GM19324 (cell line): ENCODE measurements around the gene KRTAP22-1.

Experiments
- ATAC-seq: cut with Tn5 transposase; IDR thresholded peaks from one replicate; pipeline ENCODE4 v1.9.1; 2021; ENCODE audit warnings: mild to moderate bottlenecking, moderate library complexity; ENCODE audit not compliant: unreplicated experiment, low FRiP score

KRTAP22-1 gene

GRCh38 chr21:30600787-30601186 is at the start of gene KRTAP22-1:
TSS of gene KRTAP22-1 (plus strand) at chr21:30601087.
- ATAC-seq: no peak

DNA sequence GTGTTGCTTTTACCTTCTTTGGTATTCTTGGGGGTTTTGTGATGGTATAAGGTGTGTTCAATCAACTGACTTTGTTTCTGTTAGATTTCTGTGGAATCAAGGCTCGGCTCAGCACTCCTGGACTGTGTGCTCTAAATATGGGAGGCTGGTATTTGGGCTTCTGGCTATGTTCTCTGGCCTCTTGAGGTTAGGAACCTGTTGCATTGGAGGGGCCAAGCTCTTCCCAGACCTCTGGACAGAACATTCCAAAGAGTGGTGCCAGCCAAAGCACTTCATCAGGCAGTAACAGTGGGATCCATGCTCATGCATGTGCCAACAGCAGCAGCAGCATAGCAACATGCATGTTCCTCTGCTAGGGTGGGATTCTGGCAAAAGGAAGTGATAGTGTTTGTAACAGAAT is 48.1 kb upstream of the KRTAP22-1 start:
- no peak for ATAC-seq

DNA sequence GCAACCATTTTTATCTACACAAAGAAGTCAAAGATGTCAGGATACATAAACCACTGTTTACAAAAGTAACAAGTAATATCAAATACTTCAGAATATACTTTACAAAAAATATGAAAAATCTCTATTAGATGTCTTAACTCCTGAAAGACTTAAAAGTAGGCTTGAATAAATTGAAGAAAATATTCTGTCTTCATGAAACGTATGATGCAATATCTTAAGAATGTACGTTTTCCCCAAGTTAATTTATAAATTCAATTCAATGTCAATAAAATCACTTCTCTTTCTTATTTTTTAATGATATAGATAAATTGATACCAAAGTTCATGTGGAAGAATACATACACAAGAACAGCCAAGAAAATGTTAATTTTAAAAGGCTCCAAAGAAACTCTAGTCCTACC is 45.8 kb upstream of the KRTAP22-1 start:
- no peak for ATAC-seq

DNA sequence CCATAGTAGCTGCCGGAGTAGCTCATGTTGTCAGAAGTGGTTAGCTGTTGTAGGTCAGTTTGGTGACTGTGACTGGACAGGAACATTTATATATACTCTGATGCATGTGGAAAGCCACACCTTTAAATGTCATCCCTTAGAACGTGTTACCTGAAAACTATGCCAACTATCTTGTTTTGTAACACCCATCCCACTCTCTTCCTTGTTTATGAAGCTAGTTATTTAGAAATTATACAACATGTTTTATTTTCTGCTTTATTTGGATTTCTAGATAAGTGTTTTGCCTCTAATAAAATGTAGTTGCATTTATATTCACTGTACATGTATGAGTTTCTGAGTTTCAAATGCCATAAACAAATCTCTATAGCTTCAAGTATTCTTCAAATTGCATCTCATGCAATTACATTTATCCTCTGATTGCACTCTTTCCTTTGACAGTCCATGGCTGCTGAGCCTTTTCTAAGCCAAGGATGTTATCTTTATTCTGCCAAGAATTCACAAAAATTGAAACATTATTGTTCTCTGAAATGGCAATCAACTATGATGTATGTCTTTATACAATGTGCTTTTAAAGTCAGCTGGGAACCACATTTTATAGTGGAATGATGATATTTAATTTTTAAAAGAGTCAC is 39.5 kb upstream of the KRTAP22-1 start, which contains the start of gene KRTAP19-7:
Gene KRTAP19-7 (minus strand): TSS at position 51 of the 632 bp plus-strand sequence. CDS start 25 bp downstream, at position 26.
- no peak for ATAC-seq

- no peak for ATAC-seq
Measured at GRCh38 chr21:30561957-30562356, 38.9 kb upstream of the KRTAP22-1 start.

- ATAC-seq: no peak
Measured at GRCh38 chr21:30563072-30563471, 37.8 kb upstream of the KRTAP22-1 start.

DNA sequence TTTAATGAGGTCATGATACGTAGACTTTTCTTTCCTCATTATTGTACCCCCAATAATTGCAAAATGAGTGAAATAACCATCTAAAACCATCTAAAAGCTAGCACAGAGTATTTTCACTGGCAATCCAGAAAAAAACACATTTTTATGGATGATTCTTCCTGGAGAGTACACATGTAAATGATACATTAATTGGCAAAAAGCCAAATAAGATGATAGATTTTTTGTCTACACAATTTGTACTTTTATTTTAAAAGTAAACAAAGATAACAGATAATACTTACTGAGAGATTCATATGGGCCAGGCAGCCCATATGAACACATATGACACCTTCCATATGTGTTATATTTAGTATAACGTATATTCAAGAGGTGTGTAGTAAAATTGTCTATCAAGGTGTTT is 37.3 kb upstream of the KRTAP22-1 start:
- no peak for ATAC-seq

GRCh38 chr21:30567617-30568016 is 33.3 kb upstream of the KRTAP22-1 start:
- no peak for ATAC-seq

- no peak for ATAC-seq
Measured at GRCh38 chr21:30577766-30578165, 23.1 kb upstream of the KRTAP22-1 start.

DNA sequence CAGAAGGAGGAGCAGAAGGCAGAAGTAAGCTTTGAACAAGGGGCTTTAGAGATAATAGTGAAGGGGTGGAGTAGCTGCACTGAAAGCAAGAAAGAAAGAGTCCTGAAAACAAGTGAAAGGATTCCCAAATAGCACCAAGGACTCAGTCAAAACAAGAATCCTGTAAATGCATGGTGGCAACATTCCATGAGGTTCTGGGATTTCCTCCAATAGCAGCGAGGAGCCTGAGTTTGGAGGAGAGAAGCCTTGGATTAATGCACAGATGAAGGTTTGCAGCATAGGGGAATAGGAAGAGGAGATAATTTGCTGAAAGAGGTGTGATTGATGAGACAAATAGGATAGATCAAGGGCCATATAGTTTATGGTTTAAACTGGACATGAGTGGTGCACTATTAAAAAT is 21.5 kb upstream of the KRTAP22-1 start:
- no peak for ATAC-seq

DNA sequence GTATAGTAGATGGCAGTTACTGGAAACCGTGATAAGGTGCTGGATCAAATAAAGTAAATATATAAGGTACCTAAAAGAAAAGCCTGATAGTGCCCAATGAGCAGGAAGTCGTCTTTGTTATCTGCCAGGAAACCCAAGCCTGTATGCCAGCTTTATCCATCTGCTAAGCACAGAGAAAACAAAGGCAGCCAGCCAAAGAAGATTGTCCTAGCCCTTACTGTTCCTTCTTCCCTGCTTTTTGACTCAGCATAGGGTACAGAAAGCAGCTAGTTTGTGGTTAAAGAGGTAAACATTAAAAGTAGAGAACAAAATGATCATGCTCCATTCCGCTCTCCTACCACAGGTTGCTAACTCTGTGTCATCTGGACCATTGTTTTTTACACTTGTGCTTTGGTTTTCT is 20.8 kb upstream of the KRTAP22-1 start:
- ATAC-seq: no peak

- no peak for ATAC-seq
Measured at GRCh38 chr21:30582870-30583269, 18.0 kb upstream of the KRTAP22-1 start.

- no peak for ATAC-seq
Measured at GRCh38 chr21:30590297-30590696, 10.6 kb upstream of the KRTAP22-1 start, which contains the start of gene KRTAP22-2. TSS of gene KRTAP22-2 (minus strand) at chr21:30590397.

DNA sequence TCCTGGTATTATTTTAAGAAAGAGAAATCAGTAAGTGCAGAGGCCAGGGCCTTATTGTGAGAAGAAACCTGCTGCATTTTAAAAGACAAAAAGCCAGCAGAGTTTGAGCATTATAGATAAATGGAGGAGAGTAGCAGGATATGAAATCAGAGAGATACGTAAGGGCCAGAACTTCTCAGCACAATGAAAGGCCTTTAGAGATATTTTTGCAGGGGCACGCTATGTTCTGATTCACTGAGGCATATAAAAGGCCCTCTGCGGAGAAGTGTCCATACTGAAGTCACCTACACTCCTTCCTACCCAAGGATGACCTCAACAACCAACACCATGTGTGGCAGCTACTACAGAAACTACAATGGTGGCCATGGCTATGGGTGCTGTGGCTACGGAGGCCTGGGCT is 8.7 kb upstream of the KRTAP22-1 start, which contains the start of gene KRTAP6-3:
Gene KRTAP6-3 (plus strand): TSS at position 301 of the 400 bp plus-strand sequence. CDS start 6 bp downstream, at position 307.
- no peak for ATAC-seq

DNA sequence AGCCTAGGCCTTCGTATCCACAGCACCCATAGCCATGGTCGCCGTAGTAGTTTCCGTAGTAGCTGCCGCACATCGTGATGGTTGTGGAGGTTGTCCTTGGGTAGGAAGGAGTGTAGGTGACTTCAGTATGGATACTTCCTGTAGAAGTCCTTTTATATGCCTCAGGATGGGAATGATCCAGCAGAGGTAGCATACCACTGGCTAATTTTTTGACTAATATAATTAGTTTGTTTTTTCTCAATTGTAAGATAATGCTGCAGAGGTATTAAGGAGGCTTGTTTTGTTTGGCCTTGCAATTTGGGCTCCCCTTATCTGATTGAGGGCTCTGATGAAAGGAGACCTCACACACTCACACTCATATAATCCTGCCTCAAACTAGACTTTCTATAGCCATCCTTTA is 2.1 kb upstream of the KRTAP22-1 start, which contains the start of gene KRTAP6-2:
Gene KRTAP6-2 (minus strand): TSS at position 101 of the 400 bp plus-strand sequence. CDS start 28 bp downstream, at position 73.
- no peak for ATAC-seq

GRCh38 chr21:30605968-30606367 is 5.1 kb downstream of the KRTAP22-1 start:
- no peak for ATAC-seq

GRCh38 chr21:30612132-30612531 is 11.2 kb downstream of the KRTAP22-1 start:
- no peak for ATAC-seq

DNA sequence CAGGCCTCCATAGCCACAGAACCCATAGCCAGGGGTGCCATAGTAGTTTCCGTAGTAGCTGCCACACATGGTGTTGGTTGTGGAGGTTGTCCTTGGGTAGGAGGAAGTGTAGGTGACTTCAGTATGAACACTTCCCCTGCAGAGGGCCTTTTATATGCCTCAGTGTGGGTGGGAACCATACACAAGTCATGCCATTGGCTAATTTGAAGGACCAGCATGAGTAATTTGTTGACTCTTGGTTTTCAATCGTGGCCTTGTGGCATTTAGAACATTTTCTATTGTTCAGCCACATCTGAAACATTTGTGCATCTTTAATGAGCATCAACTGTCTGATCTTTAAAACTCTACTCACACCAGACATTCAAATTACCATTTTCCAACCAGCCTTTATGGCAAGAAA is 12.9 kb downstream of the KRTAP22-1 start, which contains the start of gene KRTAP6-1:
Gene KRTAP6-1 (minus strand): TSS at position 95 of the 400 bp plus-strand sequence. CDS start 26 bp downstream, at position 69.
- ATAC-seq: no peak

DNA sequence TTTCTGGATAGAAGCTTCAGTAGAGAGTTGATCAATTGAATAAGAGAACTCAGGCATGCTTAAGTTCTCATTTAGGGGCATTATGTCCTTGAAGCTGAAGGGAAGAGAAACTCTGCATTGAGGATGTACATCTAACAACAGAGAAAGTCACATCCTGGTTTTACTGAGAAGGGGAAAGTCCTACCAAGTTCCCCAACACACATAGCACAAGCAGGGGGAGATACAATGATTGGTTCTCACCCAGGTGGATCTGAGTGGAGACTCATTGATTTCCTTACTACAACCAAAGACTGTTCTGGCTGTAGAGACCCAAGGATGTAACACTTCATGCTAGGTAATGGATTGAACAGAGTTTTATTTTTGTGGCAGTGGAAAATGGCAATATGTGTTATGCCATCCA is 14.3 kb downstream of the KRTAP22-1 start:
- no peak for ATAC-seq

GRCh38 chr21:30616125-30616524 is 15.2 kb downstream of the KRTAP22-1 start, which contains the start of gene KRTAP20-1:
TSS of gene KRTAP20-1 (plus strand) at chr21:30616425. CDS start at chr21:30616455, 30 bp downstream.
- no peak for ATAC-seq

GRCh38 chr21:30620080-30620479 is 19.2 kb downstream of the KRTAP22-1 start:
- no peak for ATAC-seq

GRCh38 chr21:30620522-30620921 is 19.6 kb downstream of the KRTAP22-1 start, which contains the start of gene KRTAP20-4:
TSS of gene KRTAP20-4 (plus strand) at chr21:30620627.
- ATAC-seq: no peak
